K562 (cell line): ENCODE data around the gene JPT2. TPM values are rescaled to one million over a fixed set of nuclear protein-coding genes. Genes with fewer than 3 reads are reported as not detected.

Experiments used
- ATAC-seq: fragments of 200-7000 bp; cut with Tn5 transposase; 3 replicates; pipeline ENCODE4 v1.9.1; 2020; ENCODE audit warnings: moderate library complexity
- BruUV-seq: library from RNA; stranded (reverse); fragments of 400-500 nt; replicated peaks from 2 replicates; lab custom pipeline; 2021; lab: Mats Ljungman, UMichigan
- CTCF ChIA-PET: fragments of 300-600 bp; formaldehyde crosslinking; extraction: SDS; loops from one replicate; lab custom pipeline; 2021; ENCODE audit warnings: low intra/inter-chr PET ratio; lab: Yijun Ruan, JAX
- POLR2A ChIA-PET: fragments of 300-600, 350-650 bp; sonication (Branson Sonifier 250); formaldehyde crosslinking; extraction: SDS; loops from one replicate; lab custom pipeline; 2021; ENCODE audit warnings: antibody characterized with exemption, inconsistent platforms; lab: Yijun Ruan, JAX
- DNase-seq, 4 experiments: peaks; one replicate each; pipeline versions ENCODE4 v3.0.0 to v3.0.0-alpha.2; 2011 to 2018; ENCODE audit warnings: low spot score in 3 of 4, mixed read lengths in 3 of 4; ENCODE audit errors: extremely low read depth in 1 of 4
- FAIRE-seq: peaks from 2 replicates; lab custom pipeline; 2011; peaks lifted over from hg19 to GRCh38; lab: Jason Lieb, UNC
- H2AFZ ChIP-seq: 2 replicates; pipeline ENCODE4 v1.6.0; 2011; ENCODE audit warnings: low read depth, low read length, control low read depth, inconsistent platforms
- H3K27ac ChIP-seq: fragments of 200-600 bp; 3 replicates; pipeline ENCODE4 v1.8.0; 2011; ENCODE audit warnings: low read depth, mild to moderate bottlenecking, control low read depth, inconsistent platforms, low read length, moderate library complexity, mixed read lengths; ENCODE audit errors: extremely low read depth
- H3K27me3 ChIP-seq, 2 experiments: fragments of 300-600 bp in 1 of 2; 2 replicates in 1 of 2; 3 replicates in 1 of 2; pipeline versions ENCODE4 v1.6.0 to v1.8.0; 2011; ENCODE audit warnings: inconsistent platforms in 2 of 2, low read length in 2 of 2, mild to moderate bottlenecking in 1 of 2, mixed read lengths in 1 of 2, moderate library complexity in 1 of 2; ENCODE audit not compliant: control insufficient read depth in 2 of 2, insufficient read depth in 2 of 2
- H3K36me3 ChIP-seq: fragments of 300-600 bp; 3 replicates; pipeline ENCODE4 v1.8.0; 2011; ENCODE audit warnings: mild to moderate bottlenecking, low read length, inconsistent platforms; ENCODE audit not compliant: control insufficient read depth, insufficient read depth
- H3K4me1 ChIP-seq, 2 experiments: fragments of 200-600 bp in 1 of 2; replicated peaks in 1 of 2; 2 replicates in 1 of 2; 3 replicates in 1 of 2; pipeline versions ENCODE4 v1.5.1 to v1.8.0; 2011; ENCODE audit warnings: inconsistent platforms in 2 of 2, low read length in 2 of 2, mild to moderate bottlenecking in 1 of 2, mixed read lengths in 1 of 2, moderate library complexity in 1 of 2; ENCODE audit not compliant: control insufficient read depth in 2 of 2, insufficient read depth in 2 of 2
- H3K4me2 ChIP-seq: 2 replicates; pipeline ENCODE4 v1.6.1; 2011; ENCODE audit warnings: low read length, control low read depth, inconsistent platforms, mixed read lengths; ENCODE audit not compliant: insufficient read depth
- H3K4me3 ChIP-seq: fragments of 200-600 bp; sonication (generic), shearing (Covaris generic); 2 replicates; pipeline ENCODE4 v1.5.1; 2016; ENCODE audit warnings: control low read depth, inconsistent platforms
- H3K79me2 ChIP-seq: fragments of 200-600 bp; 3 replicates; pipeline ENCODE4 v1.8.0; 2011; ENCODE audit warnings: low read length, inconsistent platforms; ENCODE audit not compliant: control insufficient read depth, insufficient read depth
- H3K9ac ChIP-seq, 2 experiments: 2 replicates each; pipeline versions ENCODE4 v1.6.0 to v1.6.1; 2011; ENCODE audit warnings: low read depth in 2 of 2, low read length in 2 of 2, control low read depth in 1 of 2, inconsistent platforms in 1 of 2, mild to moderate bottlenecking in 1 of 2, mixed read lengths in 1 of 2; ENCODE audit not compliant: insufficient read depth in 1 of 2
- H3K9me1 ChIP-seq: one replicate; pipeline ENCODE4 v1.6.0; 2011; ENCODE audit warnings: inconsistent platforms, mild to moderate bottlenecking, low read length, moderate library complexity; ENCODE audit not compliant: control insufficient read depth, insufficient read depth
- H3K9me3 ChIP-seq: replicated peaks from 2 replicates; pipeline ENCODE4 v1.5.1; 2011; ENCODE audit warnings: low read depth, low read length, inconsistent platforms; ENCODE audit not compliant: control insufficient read depth, insufficient read depth
- H4K20me1 ChIP-seq: replicated peaks from 2 replicates; pipeline ENCODE4 v1.6.1; 2011; ENCODE audit warnings: low read length, inconsistent platforms, mixed read lengths; ENCODE audit not compliant: control insufficient read depth, insufficient read depth
- FOXJ3 ChIP-seq: sonication (generic); formaldehyde crosslinking; IDR thresholded peaks from 2 replicates; pipeline ENCODE4 v1.4.0; 2020; ENCODE audit warnings: mild to moderate bottlenecking, missing genetic modification reagents
- POLR2B ChIP-seq: fragments of 450-650 bp; IDR thresholded peaks from 2 replicates; pipeline ENCODE4 v1.6.1; 2018; ENCODE audit warnings: low read depth; ENCODE audit not compliant: partially characterized antibody
- POLR2G ChIP-seq: fragments of 200-400 bp; formaldehyde crosslinking; IDR thresholded peaks from 2 replicates; pipeline ENCODE4 v1.6.1; 2017; ENCODE audit warnings: low read depth, mild to moderate bottlenecking, antibody characterized with exemption, low read length, moderate library complexity
- PURB ChIP-seq: sonication (generic); formaldehyde crosslinking; IDR thresholded peaks from 2 replicates; pipeline ENCODE4 v1.9.0; 2021; ENCODE audit warnings: low read depth, mild to moderate bottlenecking, missing genetic modification reagents
- PYGO2 ChIP-seq: fragments of 450-650 bp; IDR thresholded peaks from 2 replicates; pipeline ENCODE4 v1.6.1; 2016; ENCODE audit warnings: mild to moderate bottlenecking, missing genetic modification characterization, moderate library complexity, missing compliant biosample characterization
- ZBTB11 ChIP-seq, 3 experiments: fragments of 200-800 bp in 1 of 3; fragments of 250-450 bp in 1 of 3; fragments of 450-650 bp in 1 of 3; sonication (Bioruptor Pico) in 1 of 3; sonication (Bioruptor generic) in 1 of 3; formaldehyde crosslinking in 1 of 3; IDR thresholded peaks; 2 replicates each; pipeline versions ENCODE4 v1.6.1 to v1.8.0; 2016 to 2022; ENCODE audit warnings: mild to moderate bottlenecking in 2 of 3, missing genetic modification characterization in 2 of 3, missing compliant biosample characterization in 1 of 3, moderate library complexity in 1 of 3
- WGBS: fragments of 100-300 bp; shearing (Covaris generic); methylation state at CpG from one replicate; pipeline ENCODE4 v1.1.6; 2016; ENCODE audit warnings: low coverage, mixed read lengths; ENCODE audit not compliant: insufficient coverage; ENCODE audit errors: missing lambda C conversion rate; 5-methylcytosine and 5-hydroxymethylcytosine counted together
- in situ Hi-C: fragments of 300-500 bp; cut with MboI; formaldehyde crosslinking; loops from 4 replicates; pipeline ENCODE4 v1.15.0; 2018; ENCODE audit warnings: inconsistent platforms, mixed read lengths
- intact Hi-C: fragments of 100-400 bp; cut with micrococcal nuclease; formaldehyde crosslinking; loops from 2 replicates; pipeline ENCODE4 v1.14.2; 2022
- polyA plus RNA-seq, 8 experiments: library from polyadenylated mRNA; depleted of rRNA in 4 of 8; stranded (reverse) in 5 of 8; unstranded in 3 of 8; fragments of >200 nt; fragmentation: Nextera tagmentation in 2 of 8; fragmentation: Illumina TruSeq in 1 of 8; extraction: Ambion mirVana in 2 of 8; extraction: Trizol in 1 of 8; gene quantifications; 2 replicates each; pipeline versions ENCODE4 v1.2.1 to v1.2.3, GENCODE V29; 2011 to 2014; ENCODE audit warnings: inconsistent platforms in 1 of 8, missing spikeins in 1 of 8
- total RNA-seq, 7 experiments: library from RNA; depleted of rRNA in 6 of 7; stranded (reverse); fragments of >200 nt in 6 of 7; fragmentation: Illumina TruSeq in 2 of 7; extraction: Trizol in 2 of 7; gene quantifications; 2 replicates each; pipeline versions ENCODE4 v1.2.1 to v1.2.3, GENCODE V29; 2011 to 2021; ENCODE audit warnings: low replicate concordance in 1 of 7
- TF ChIP-seq, protein P1 (sequence below): fragments of 150-350 bp; conservative IDR thresholded peaks from 2 replicates; pipeline ENCODE4 v1.6.1; 2014; ENCODE audit warnings: low read length

Gene JPT2
- total and polyA plus RNA-seq, 9 of the 15 experiments (the other 6 are each of a cell fraction or from before 2014, with no cell fraction given): 25.5 to 133 (median 106) TPM

DNA sequence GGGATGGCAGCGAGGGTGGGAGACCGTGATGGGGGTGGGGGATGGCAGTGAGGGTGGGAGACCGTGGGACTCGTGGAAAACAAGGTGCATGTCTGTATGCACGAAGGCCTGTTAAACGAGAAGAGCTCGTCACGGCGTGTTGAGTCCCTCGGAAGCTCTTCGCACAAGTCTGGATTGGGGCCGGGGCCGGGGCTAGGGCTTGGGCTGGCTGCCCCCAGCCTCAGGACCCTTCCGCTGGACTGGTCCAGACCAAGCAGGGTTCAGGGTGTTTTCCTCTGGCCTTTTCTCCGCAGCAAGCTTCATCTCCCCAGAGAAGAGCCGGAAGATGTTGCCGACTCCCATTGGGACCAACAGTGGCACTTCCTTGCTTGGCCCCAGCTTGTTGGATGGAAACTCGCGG, 7.7 kb upstream of the JPT2 start (continued):
- no peak for TF ChIP-seq PYGO2 (tag)
- TF ChIP-seq, protein P1, sequence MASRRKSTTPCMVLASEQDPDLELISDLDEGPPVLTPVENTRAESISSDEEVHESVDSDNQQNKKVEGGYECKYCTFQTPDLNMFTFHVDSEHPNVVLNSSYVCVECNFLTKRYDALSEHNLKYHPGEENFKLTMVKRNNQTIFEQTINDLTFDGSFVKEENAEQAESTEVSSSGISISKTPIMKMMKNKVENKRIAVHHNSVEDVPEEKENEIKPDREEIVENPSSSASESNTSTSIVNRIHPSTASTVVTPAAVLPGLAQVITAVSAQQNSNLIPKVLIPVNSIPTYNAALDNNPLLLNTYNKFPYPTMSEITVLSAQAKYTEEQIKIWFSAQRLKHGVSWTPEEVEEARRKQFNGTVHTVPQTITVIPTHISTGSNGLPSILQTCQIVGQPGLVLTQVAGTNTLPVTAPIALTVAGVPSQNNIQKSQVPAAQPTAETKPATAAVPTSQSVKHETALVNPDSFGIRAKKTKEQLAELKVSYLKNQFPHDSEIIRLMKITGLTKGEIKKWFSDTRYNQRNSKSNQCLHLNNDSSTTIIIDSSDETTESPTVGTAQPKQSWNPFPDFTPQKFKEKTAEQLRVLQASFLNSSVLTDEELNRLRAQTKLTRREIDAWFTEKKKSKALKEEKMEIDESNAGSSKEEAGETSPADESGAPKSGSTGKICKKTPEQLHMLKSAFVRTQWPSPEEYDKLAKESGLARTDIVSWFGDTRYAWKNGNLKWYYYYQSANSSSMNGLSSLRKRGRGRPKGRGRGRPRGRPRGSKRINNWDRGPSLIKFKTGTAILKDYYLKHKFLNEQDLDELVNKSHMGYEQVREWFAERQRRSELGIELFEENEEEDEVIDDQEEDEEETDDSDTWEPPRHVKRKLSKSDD: no peak
- TF ChIP-seq FOXJ3 (CRISPR knock-in tag): no peak
- TF ChIP-seq PURB (CRISPR knock-in tag): no peak
- TF ChIP-seq POLR2G: no peak
- no peak for TF ChIP-seq POLR2B
- TF ChIP-seq, all 486 proteins: peak for 0

DNA sequence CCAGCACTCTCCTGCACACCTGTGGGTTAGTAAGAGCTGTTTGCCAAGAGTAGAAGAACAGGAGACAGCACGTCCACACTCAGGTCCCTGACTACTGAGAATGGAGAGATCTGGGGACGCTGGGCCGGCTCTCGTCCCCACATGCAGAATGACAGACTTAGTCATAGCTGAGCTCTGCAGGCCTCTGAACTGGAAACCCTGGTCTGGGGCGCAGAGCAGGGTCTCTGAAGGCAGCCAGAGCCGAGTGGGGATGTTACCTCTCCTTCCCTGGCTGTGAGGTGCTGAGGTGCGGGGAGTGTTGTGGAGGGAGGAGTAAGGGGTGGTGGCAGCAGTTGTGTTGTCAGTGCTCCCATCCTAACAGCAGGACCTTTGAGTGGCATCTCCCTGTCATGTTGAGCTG, 7.2 kb upstream of the JPT2 start:
- TF ChIP-seq ZBTB11 (CRISPR knock-in tag; IDR thresholded peaks at IDR 0.05): no peak
- Histone ChIP-seq H3K27ac (no peak overlapping the region), H3K4me2 (no peak overlapping the region), H3K36me3 (peaks cover 95% of the 10 kb centered on the region), H3K79me2 (no peaks in the 10 kb centered on the region), H4K20me1 (no peaks in the 10 kb centered on the region), H3K9me1 (no peaks in the 10 kb centered on the region), H3K9me3 (no peaks in the 10 kb centered on the region), H2AFZ (no peak overlapping the region), H3K4me3 (no peak overlapping the region), H3K4me1 (no peaks in the 10 kb centered on the region), H3K27me3 (no peaks in the 10 kb centered on the region), H3K9ac (no peak overlapping the region; a peak in 1 of 4 replicates)
- no TSS peak for BruUV-seq
- no peak for ATAC-seq
- whole genome bisulfite sequencing: 97% methylated on average over 6 of the region's 7 CpGs
- in situ Hi-C loops (no loop called here), intact Hi-C loops (no loop called here)
- no peak for DNase-seq
- POLR2A ChIA-PET: no interaction called here
- CTCF ChIA-PET: no interaction called here
- no peak for FAIRE-seq
